HEK293 (cell line): ENCODE results near the gene PRUNE1.

Source experiments
- CTCF ChIA-PET: fragments of 350-600 bp; formaldehyde crosslinking; extraction: SDS; loops from one replicate; lab custom pipeline; 2021; ENCODE audit warnings: antibody characterized with exemption; lab: Yijun Ruan, JAX
- POLR2A ChIA-PET: fragments of 300-600 bp; formaldehyde crosslinking; extraction: SDS; loops from one replicate; lab custom pipeline; 2020; ENCODE audit warnings: antibody characterized with exemption, inconsistent platforms; lab: Yijun Ruan, JAX
- H3K27ac ChIP-seq: fragments of 200-500 bp; sonication (Bioruptor generic); 2 replicates; pipeline ENCODE4 v1.5.1; 2014; ENCODE audit warnings: low read depth, low read length, control low read depth, inconsistent platforms; ENCODE audit errors: extremely low read depth
- H3K36me3 ChIP-seq, 2 experiments: fragments of 200-500 bp in 1 of 2; sonication (Bioruptor generic) in 1 of 2; 1 replicate in 1 of 2; 2 replicates in 1 of 2; pipeline ENCODE4 v1.5.1; 2014 to 2017; ENCODE audit warnings: inconsistent platforms in 2 of 2, low read length in 2 of 2; ENCODE audit not compliant: control insufficient read depth in 2 of 2, insufficient read depth in 1 of 2
- H3K4me1 ChIP-seq: fragments of 200-500 bp; sonication (Bioruptor generic); 2 replicates; pipeline ENCODE4 v1.5.1; 2014; ENCODE audit warnings: mild to moderate bottlenecking, low read length, inconsistent platforms; ENCODE audit not compliant: control insufficient read depth, insufficient read depth
- H3K4me3 ChIP-seq: 2 replicates; pipeline ENCODE4 v1.5.1; 2011; ENCODE audit warnings: low read depth, mild to moderate bottlenecking, control low read depth, low read length, moderate library complexity
- H3K9me3 ChIP-seq: fragments of 200-500 bp; sonication (Bioruptor generic); 2 replicates; pipeline ENCODE4 v1.5.1; 2014; ENCODE audit warnings: low read depth, low read length, inconsistent platforms; ENCODE audit not compliant: control insufficient read depth, insufficient read depth
- BCL11B ChIP-seq: fragments of 450-650 bp; formaldehyde crosslinking; IDR thresholded peaks from 2 replicates; pipeline ENCODE4 v1.5.1; 2016; ENCODE audit warnings: low read depth, missing biosample characterization, missing genetic modification characterization
- GLIS1 ChIP-seq: fragments of 450-650 bp; formaldehyde crosslinking; IDR thresholded peaks from 2 replicates; pipeline ENCODE4 v1.5.1; 2016; ENCODE audit warnings: missing biosample characterization, missing genetic modification characterization
- HIC1 ChIP-seq: fragments of 450-650 bp; formaldehyde crosslinking; IDR thresholded peaks from 2 replicates; pipeline ENCODE4 v1.5.1; 2016; ENCODE audit warnings: missing biosample characterization, missing genetic modification characterization
- KLF1 ChIP-seq: fragments of 450-650 bp; formaldehyde crosslinking; IDR thresholded peaks from 2 replicates; pipeline ENCODE4 v1.5.1; 2016; ENCODE audit warnings: missing biosample characterization, missing genetic modification characterization
- MYNN ChIP-seq: fragments of 450-650 bp; formaldehyde crosslinking; IDR thresholded peaks from 2 replicates; pipeline ENCODE4 v1.5.1; 2016; ENCODE audit warnings: missing biosample characterization, missing genetic modification characterization, borderline replicate concordance
- ZBTB10 ChIP-seq: fragments of 450-650 bp; formaldehyde crosslinking; IDR thresholded peaks from 2 replicates; pipeline ENCODE4 v1.5.1; 2016; ENCODE audit warnings: missing biosample characterization, missing genetic modification characterization
- ZNF138 ChIP-seq: fragments of 450-650 bp; formaldehyde crosslinking; IDR thresholded peaks from 2 replicates; pipeline ENCODE4 v1.5.1; 2016; ENCODE audit warnings: missing biosample characterization, missing genetic modification characterization, borderline replicate concordance
- ZNF211 ChIP-seq: fragments of 450-650 bp; formaldehyde crosslinking; IDR thresholded peaks from 2 replicates; pipeline ENCODE4 v1.5.1; 2016; ENCODE audit warnings: low read depth, missing biosample characterization, missing genetic modification characterization
- ZNF223 ChIP-seq: fragments of 450-650 bp; formaldehyde crosslinking; IDR thresholded peaks from 2 replicates; pipeline ENCODE4 v1.5.1; 2016; ENCODE audit warnings: missing biosample characterization, missing genetic modification characterization
- ZNF302 ChIP-seq: fragments of 450-650 bp; formaldehyde crosslinking; IDR thresholded peaks from 2 replicates; pipeline ENCODE4 v1.5.1; 2016; ENCODE audit warnings: missing biosample characterization, missing genetic modification characterization, low read depth
- ZNF433 ChIP-seq: fragments of 450-650 bp; formaldehyde crosslinking; IDR thresholded peaks from 2 replicates; pipeline ENCODE4 v1.5.1; 2016; ENCODE audit warnings: missing biosample characterization, missing genetic modification characterization, low read depth
- ZNF473 ChIP-seq: fragments of 450-650 bp; formaldehyde crosslinking; IDR thresholded peaks from 2 replicates; pipeline ENCODE4 v1.5.1; 2017; ENCODE audit warnings: missing biosample characterization, missing genetic modification characterization
- ZNF514 ChIP-seq: fragments of 450-650 bp; formaldehyde crosslinking; IDR thresholded peaks from 2 replicates; pipeline ENCODE4 v1.5.1; 2016; ENCODE audit warnings: missing biosample characterization, missing genetic modification characterization
- ZNF548 ChIP-seq: fragments of 450-650 bp; formaldehyde crosslinking; IDR thresholded peaks from 2 replicates; pipeline ENCODE4 v1.5.1; 2016; ENCODE audit warnings: missing biosample characterization, missing genetic modification characterization
- ZNF600 ChIP-seq: fragments of 450-650 bp; formaldehyde crosslinking; IDR thresholded peaks from 2 replicates; pipeline ENCODE4 v1.5.1; 2016; ENCODE audit warnings: missing biosample characterization, missing genetic modification characterization
- ZNF645 ChIP-seq: fragments of 450-650 bp; formaldehyde crosslinking; IDR thresholded peaks from 2 replicates; pipeline ENCODE4; 2016; ENCODE audit warnings: missing biosample characterization, missing genetic modification characterization
- ZNF747 ChIP-seq: fragments of 450-650 bp; formaldehyde crosslinking; IDR thresholded peaks from 2 replicates; pipeline ENCODE4 v1.5.1; 2016; ENCODE audit warnings: missing biosample characterization, missing genetic modification characterization

PRUNE1 gene

GRCh38 chr1:151002611-151003010, 5.6 kb upstream of the PRUNE1 start:
- ChIA-PET CTCF (interaction anchor here (0.5 to 3.9 kb wide), 6 partner anchors 22 to 981 kb away, joined by 3 to 31 read pairs (median 3); partner anchors contain the start of gene ANXA9), POLR2A (interaction anchor here (1.6 kb wide), 1 partner anchor 639 kb away, joined by 4 read pairs; the partner anchor contains the start of gene RPRD2)
- Histone ChIP-seq H3K4me3 (no peak overlapping the region), H3K4me1 (0 out of 2 replicates have a peak, but pooled peaks cover under 1% of the 10 kb centered on the region), H3K36me3 (peaks cover 0 to 49% of the 10 kb centered on the region in 2 experiments; a peak in 1 of 3 replicates), H3K27ac (no peak overlapping the region), H3K9me3 (no peaks in the 10 kb centered on the region)
- TF ChIP-seq ZNF433 (tag by site-specific recombination) = no peak
- no peak for TF ChIP-seq HIC1 (tag by site-specific recombination)
- TF ChIP-seq ZNF514 = no peak
- TF ChIP-seq BCL11B (tag by site-specific recombination) = no peak
- TF ChIP-seq ZNF645 (tag by site-specific recombination) = no peak
- no peak for TF ChIP-seq ZNF747
- TF ChIP-seq MYNN (tag by site-specific recombination) = no peak
- TF ChIP-seq ZNF138 (tag by site-specific recombination) = no peak
- no peak for TF ChIP-seq GLIS1 (tag by site-specific recombination)
- no peak for TF ChIP-seq ZNF548

- no peak for TF ChIP-seq ZBTB10 (tag by site-specific recombination)
- no peak for TF ChIP-seq ZNF473 (tag by site-specific recombination)
- TF ChIP-seq ZNF223 = no peak
- no peak for TF ChIP-seq KLF1
- no peak overlapping the region for H3K4me3 ChIP-seq
- H3K27ac ChIP-seq = no peak overlapping the region
- ChIA-PET POLR2A (no interaction called here), CTCF (interaction anchor here (0.5 to 3.9 kb wide), 4 partner anchors 22 to 980 kb away, joined by 3 to 31 read pairs (median 4); partner anchors contain the start of gene ANXA9)
- 0 out of 2 replicates have a peak, but pooled peaks cover 3% of the 10 kb centered on the region for H3K4me1 ChIP-seq
- H3K9me3 ChIP-seq = no peaks in the 10 kb centered on the region
- peaks cover 0 to 43% of the 10 kb centered on the region in 2 experiments; a peak in 1 of 3 replicates for H3K36me3 ChIP-seq
These were observed 5.1 kb upstream of the PRUNE1 start for GRCh38 chr1:151003180-151003579.

GRCh38 chr1:151005729-151006319, 2.4 kb upstream of the PRUNE1 start:
- POLR2A ChIA-PET = interaction anchor here (1.0 to 3.0 kb wide), 12 partner anchors 10 to 427 kb away, joined by 3 to 17 read pairs (median 5); partner anchors contain the start of genes C1orf56, CDC42SE1, CERS2 and ENSA
- no peaks in the 10 kb centered on the region for H3K9me3 ChIP-seq
- peaks cover 0 to 19% of the 10 kb centered on the region in 2 experiments; a peak in 1 of 3 replicates for H3K36me3 ChIP-seq
- TF ChIP-seq ZNF600 (tag by site-specific recombination) = peak; percentile 16; the same call in 1 of the 2 replicates
- no peak for TF ChIP-seq ZNF211 (tag by site-specific recombination)
- TF ChIP-seq ZNF302 (tag by site-specific recombination) = no peak
- TF ChIP-seq, all 188 proteins: peak for 1
- H3K27ac ChIP-seq = peak overlapping the region; percentile 58
- peak overlapping the region; percentile 53 for H3K4me3 ChIP-seq
- H3K4me1 ChIP-seq = 0 out of 2 replicates have a peak, but pooled peaks cover 3% of the 10 kb centered on the region
- CTCF ChIA-PET = interaction anchor here (0.5 to 3.9 kb wide), 14 partner anchors 10 to 516 kb away, joined by 3 to 73 read pairs (median 4); partner anchors contain the start of genes ANXA9 and MLLT11
